OCI-LY1 (cell line): ENCODE data around the gene MID1.

Experiments
- EZH2 ChIP-seq: fragments of 200-600 bp; sonication (generic), shearing (Covaris generic); IDR thresholded peaks from 2 replicates; pipeline ENCODE4 v1.8.0; 2017; ENCODE audit warnings: borderline replicate concordance, mixed run types, mild to moderate bottlenecking, antibody characterized with exemption, low read length, moderate library complexity, mixed read lengths
- TF ChIP-seq, protein P1 (sequence below): fragments of 200-600 bp; sonication (generic), shearing (Covaris generic); IDR thresholded peaks from 2 replicates; pipeline ENCODE4 v1.5.1; 2017; ENCODE audit warnings: mild to moderate bottlenecking, antibody characterized with exemption, low read length, moderate library complexity, mixed read lengths

DNA sequence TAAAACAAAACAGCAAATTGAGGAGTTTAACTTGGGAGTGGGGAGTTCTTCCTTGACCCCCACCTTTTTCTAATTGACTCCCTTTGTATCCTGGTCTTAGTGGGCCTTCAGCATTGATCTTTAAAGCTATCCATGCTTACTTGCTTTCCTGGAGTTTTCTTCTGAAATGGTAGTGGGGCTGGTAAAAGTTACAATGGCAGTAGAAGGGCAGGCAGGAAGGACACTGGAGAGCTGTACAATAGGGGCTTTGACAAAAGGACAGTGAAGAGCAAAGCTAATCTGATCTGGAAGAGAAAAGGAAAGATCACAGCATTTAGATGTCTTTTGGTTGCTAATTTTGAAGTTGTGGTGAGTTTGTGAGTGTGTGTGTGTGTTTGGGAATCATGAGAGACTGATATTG lies 111.5 kb downstream of the MID1 start:
- no peak for TF ChIP-seq EZH2
- TF ChIP-seq, protein P1, sequence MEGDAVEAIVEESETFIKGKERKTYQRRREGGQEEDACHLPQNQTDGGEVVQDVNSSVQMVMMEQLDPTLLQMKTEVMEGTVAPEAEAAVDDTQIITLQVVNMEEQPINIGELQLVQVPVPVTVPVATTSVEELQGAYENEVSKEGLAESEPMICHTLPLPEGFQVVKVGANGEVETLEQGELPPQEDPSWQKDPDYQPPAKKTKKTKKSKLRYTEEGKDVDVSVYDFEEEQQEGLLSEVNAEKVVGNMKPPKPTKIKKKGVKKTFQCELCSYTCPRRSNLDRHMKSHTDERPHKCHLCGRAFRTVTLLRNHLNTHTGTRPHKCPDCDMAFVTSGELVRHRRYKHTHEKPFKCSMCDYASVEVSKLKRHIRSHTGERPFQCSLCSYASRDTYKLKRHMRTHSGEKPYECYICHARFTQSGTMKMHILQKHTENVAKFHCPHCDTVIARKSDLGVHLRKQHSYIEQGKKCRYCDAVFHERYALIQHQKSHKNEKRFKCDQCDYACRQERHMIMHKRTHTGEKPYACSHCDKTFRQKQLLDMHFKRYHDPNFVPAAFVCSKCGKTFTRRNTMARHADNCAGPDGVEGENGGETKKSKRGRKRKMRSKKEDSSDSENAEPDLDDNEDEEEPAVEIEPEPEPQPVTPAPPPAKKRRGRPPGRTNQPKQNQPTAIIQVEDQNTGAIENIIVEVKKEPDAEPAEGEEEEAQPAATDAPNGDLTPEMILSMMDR = no peak
